ENCODE data around the gene EYA3.

Gene EYA3

DNA sequence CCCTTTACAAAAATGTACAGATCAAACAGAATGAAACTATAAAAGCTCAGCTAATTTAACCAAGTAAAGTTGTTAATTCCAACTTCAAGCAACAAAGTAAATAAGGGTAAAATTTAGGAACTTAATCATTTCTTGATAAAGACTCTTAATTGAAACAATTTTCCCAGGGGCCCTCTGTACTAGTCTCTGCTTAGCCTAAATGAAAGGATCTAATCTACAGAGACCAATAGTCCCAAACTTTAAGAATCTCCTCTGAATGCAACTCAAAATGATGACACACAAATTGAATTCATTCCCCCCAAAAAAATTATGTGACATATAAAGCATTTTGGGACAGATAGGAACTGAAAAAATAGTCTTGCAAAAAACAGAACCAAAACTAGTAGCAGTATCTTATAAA lies 16.6 kb downstream of the EYA3 start:
- DNase-seq (ENCODE audit: low read depth) = no peak

DNA sequence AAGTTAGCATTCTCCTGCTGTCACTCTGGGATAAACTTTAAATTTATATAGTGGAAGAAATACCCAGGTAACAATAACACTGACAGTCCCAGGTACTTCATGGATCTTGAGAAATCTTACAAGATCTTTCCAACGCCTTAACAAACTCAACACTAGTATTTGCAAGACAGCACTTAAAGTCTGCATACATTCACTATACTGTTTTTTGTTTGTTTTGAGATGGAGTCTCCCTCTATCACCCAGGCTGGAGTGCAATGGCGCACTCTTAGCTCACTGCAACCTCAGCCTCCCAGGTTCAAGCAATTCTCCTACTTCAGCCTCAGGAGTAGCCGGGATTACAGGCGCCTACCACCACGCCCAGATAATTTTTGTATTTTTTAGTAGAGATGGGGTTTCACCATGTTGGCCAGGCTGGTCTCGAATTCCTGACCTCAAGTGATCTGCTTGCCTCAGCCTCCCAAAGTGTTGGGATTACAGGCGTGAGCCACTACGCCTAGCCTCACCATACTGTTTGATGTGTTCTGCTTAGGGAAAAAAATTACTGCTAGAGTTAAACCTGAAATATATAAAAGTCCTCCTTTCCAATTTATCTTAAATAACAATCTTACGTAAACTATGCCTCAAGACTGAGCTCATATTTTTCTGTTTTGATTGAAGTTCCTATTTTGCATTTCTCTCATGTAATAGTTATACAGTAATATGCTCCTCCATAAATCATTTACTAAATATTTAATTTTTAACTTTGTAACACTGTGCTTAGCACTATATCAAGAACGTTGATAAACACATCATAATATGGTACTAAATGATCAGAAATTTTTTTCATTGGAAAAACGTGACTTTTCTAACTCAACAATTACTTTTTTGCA lies 17.5 kb downstream of the EYA3 start:
- no peak for DNase-seq (ENCODE audit: low read depth)

DNA sequence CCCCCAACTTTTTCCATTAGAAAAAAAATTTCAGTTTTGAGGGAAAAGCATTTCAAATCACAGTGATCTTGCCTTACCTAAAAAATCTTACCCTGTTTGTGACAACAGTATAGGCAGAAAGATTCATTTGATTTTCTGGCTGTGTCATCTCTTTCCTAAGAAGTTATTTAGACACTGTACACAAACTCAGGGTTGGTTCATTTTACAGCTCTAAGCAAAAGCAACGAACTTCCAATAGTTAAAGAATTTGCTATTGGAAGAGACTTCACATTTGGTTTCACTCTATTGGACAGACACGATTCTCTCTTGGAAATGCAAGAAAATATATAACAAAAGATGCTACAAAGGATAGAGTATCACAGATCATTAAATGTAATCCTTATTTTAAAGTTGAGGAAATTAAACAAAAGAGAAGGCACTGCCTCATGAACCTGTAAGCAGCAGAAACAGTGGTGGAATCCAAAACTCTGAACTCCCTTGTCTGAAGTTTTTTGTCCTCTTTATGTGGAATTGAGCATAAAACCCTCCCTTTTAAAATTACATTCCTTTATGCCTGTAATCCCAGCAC lies 20.8 kb downstream of the EYA3 start:
- no peak for DNase-seq (ENCODE audit: low read depth)

DNA sequence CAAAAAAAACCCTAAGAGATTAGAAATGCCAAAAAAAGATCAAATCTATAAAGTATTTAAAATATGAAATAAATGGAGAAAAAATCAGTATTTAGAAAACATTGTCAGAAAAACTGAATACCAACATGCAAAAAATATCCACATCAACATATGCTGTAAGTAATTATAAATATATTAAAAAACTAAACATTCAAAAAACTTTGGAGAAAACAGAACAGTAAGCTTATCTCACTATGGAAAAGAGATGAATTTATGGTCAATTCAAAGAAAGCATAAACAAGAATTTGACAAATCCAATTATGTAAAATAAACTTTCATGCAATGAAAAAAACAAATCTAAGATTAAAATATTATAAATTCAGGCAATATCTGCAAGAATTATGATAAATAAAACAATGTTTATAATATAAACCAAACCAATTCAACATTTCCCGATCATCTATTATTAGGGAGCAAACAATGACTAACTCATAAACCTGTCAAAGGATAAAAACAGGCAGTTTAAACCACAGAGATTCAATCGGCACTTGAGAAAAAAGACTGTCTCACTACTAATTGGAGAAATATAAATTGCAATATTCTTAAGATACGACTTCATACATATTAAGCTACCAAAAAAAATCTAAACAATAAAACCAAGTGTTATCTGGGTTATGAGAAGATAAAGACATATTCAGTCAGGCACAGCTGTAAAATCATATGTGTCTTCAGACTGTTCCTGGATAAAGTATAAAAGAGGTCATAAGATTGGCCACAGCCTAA lies 21.8 kb downstream of the EYA3 start:
- DNase-seq (ENCODE audit: low read depth) = no peak

DNA sequence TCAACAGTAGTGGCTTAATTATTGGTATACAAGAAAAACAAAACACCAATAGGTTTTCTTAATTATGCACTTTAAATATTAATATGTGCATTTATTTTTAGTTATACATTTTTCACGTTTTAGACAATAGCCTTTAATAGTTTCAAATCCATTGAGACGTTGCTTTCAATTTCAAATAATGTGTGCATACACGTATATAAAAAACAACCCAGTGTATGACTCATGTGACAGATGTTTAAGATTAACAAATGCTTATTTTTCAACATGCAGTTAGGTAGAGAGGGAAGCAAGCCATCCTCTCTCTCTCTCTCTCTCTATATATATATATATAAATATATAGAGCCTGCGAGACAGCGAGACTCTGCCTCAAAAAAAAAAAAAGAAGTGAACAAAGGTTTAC lies 24.3 kb downstream of the EYA3 start:
- no peak for DNase-seq (ENCODE audit: low read depth)

DNA sequence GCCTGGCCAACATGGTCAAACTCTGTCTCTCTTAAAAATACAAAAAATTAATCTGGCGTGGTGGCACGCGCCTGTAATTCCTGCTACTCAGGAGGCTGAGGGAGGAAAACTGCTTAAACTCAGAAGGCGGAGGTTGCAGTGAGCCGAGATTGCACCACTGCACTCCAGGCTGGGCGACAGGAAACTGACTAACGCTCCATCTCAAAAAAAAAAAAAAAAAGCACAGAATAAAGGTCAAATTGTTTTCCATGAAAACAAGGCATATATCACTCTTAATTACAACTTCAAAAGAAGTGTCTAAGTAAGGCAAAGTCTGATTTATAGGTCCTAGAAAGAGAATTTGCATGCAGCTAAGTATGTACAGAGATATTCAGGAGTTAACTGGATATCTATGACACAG lies 25.6 kb downstream of the EYA3 start:
- DNase-seq (ENCODE audit: low read depth) = no peak

DNA sequence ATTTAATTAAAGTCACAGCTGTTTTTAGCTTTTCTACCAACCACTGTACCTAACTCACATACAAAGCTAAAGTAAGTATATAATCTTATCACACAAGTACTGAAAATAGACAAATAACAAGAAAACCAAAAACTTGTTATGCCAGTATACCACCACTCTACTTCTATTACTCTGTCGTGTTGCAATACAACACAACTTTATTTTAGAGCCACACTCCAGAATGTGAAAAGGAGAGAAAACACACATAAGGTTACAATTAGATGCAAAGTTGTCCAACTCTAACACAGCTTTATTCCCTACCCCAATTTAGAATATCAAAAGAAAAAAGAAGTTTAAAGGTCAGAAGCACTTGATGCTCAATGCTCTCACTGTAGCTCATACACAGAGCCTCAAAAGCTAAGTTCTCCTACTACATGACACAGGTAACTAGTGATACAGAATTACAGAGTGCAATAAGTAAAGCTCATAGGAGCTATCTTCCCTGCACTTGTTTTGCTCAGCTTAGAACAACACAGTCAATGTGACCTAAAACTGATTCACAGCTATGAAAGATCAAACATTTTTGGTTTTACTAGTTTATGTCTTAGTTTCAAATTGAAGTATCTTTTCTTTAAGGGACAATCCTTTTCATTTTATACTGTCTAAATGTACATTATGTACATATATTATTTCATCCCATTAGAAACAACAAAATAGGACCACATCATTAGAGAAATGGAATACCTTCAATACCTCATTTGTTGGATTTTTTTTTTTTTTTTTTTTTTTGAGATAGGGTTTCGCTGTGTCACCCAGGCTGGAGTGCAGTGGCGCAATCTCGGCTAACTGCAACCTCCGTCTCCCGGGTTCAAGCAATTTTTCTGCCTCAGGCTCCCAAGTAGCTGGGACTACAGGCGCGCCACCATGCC lies 29.2 kb downstream of the EYA3 start:
- no peak for DNase-seq (ENCODE audit: low read depth)

DNA sequence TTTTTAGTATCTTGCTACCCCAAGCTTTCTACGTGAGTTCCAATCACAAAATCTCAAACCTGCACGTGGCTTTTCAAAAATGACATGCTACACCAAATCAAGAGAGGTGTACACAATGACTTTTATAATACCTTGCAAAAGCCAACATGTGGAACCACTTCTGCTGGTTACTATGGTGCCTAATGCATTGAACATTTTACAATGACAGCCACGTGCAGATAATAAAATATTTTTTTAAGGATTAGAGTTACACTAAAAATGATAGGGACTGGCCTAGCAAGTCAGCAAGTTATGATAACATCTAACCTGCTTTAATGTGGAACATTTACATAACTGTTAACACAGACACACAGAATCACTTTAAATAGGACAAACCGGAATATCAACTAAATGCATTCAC lies 30.2 kb downstream of the EYA3 start:
- DNase-seq (ENCODE audit: low read depth) = no peak

DNA sequence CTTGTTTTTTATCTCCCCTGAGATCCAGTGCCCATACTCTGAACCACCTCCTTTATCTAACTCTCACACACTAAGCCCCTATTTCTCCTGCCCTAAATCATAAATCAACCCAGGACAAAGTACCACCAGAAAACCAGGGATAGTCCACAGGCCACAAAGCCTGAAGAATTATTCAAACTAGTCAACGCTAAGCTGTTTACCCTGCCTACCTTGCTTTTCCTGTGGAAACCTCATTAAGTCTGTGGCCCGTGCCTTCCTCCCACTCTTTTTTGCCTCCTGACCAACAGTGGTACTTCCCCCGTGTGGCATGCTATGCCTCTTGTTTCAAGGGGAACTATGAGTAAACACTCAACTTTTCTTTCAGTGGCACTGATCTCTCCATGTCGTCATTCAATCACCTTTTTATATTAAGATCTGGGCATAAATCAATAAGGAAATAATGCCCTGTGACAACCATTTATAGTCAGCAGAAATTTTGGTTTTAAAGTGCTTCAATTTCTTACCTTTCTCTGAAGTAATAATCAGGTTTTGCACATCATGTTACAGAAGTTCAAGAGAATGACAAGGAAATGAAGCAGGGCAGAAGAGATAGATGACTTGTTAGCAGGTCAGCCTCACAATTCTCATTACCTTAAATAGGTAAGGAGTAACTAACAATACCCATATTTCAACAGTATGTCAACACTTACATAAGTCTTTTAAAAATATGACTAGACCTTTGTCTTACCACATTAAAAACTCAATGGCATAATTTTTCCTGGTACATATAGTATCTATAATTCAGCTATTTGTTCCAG lies 32.1 kb downstream of the EYA3 start:
- DNase-seq (ENCODE audit: low read depth) = peak; percentile 10

DNA sequence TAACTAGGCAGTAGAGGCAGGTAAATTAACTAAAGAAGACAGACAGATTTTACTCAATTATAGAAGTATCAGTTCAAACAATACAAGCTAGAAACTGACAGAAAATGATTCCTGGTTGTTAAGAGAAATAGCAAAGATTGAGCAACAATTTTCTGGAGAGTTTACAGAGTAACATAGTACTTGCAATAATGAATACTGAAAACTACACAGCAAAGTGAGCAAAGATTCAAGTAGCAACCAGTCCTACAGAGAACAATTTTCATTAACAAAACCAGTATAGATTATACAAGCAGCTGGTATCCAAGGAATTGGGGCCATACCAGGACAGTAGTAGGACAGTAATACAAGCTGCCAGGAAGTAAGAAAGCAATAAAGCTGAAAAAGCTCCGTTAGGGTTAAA lies 37.6 kb downstream of the EYA3 start:
- no peak for DNase-seq (ENCODE audit: low read depth)

DNA sequence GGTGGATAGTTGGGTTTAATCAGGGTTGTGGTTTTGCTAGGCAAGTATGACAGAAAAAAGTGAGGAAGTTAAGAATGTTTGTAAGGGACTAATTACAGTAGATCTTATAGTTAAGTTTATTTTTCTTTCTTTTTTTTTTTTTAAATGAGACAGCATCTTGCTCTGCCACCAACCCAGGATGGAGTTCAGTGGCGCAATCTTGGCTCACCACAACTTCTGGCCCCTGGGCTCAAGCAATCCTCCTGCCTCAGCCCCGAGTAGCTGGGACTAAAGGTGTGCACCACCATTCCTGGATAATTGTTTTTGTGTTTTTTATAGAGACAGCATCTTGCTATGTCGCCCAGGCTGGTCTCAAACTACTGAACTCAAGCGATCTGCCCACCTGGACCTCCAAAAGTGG lies 41.7 kb downstream of the EYA3 start:
- no peak for DNase-seq (ENCODE audit: low read depth)

DNA sequence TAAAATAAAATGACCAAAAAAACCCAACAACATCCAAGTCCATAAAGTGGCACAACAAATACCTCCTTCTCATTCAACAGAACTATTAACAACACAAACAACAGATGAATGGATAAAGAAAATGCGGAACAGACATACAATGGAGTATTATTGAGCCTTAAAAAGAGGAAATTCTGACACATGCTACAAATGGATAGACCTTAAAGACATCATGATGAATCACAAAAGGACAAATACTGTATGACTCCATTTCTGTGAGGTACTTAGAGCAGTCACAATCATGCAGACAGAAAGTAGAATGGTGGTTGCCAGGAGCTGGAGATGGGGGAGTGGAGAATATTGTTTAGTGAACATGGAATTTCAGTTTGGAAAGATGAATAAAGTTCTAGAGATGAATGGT lies 42.6 kb downstream of the EYA3 start:
- no peak for DNase-seq (ENCODE audit: low read depth)

DNA sequence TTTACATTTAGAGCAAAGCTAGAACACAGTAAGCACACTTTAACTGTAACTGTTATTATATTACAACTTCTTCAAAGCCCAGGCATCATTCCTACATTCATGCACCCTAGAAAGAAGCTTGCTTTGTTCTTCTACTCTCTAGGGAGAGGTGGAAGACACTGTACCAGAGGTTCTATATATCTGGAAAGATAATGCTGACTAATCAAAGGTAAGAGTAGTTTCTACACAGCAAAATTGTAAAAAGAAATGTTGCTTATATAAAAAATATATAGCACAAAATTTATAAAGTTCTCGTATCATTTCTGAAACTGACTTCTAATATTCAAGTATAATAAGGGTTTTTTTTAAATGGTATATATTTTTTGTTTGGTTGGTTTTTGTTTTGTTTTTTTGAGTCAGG lies 44.0 kb downstream of the EYA3 start:
- DNase-seq (ENCODE audit: low read depth) = no peak

DNA sequence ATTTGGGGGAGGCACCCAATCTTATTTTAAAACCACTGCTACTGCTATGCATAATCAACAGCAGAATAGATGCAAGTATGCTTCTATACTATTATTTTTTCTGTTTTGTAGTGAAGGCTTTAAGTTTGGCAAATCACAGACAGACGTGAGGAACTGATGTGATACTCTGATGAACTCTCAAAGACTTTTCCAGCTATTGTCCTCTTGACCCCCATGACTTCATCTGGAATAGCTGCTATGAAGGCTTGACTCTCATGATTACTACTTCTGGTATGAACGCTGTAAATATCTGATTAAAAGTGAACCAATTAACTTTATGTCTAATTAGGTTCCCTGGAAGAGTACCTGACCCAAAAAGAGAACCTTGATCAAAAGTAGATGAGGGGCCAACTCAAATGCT lies 49.1 kb downstream of the EYA3 start:
- DNase-seq (ENCODE audit: low read depth) = no peak

DNA sequence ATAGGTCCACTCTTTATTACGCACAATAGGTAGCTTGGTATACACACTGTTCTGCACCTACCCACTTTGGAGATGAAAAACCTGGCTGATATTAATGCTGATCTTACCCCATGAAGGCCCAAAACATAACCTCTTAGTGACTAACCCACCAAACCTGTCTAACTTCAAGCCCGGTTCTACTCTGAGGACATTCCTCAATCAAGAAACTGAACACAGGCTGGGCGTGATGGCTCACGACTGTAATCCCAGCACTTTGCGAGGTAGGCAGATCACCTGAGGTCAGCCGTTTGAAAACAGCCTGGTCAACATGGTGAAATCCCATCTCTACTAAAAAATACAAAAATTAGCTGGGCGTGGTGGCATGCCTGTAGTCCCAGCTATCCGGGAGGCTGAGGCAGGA lies 50.5 kb downstream of the EYA3 start:
- DNase-seq (ENCODE audit: low read depth) = no peak

DNA sequence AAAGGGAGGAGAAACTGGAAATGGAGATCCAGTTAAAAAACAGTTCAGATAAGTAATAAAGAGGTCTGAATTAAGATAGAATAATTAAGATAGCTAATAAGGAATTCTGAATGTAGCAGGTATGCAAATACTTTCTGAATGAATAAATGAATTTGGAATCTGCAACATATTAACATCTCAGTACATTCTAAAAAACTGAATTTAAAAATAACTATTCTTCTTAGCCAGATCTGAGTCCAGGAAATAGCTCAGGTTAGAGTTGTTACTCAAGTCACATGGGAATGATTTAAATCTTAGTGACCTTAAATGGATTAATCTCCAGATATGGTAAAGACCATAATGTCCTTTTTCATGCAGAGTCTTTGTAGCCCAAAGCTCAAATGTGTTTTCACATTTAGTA lies 51.2 kb downstream of the EYA3 start:
- DNase-seq (ENCODE audit: low read depth) = no peak

DNA sequence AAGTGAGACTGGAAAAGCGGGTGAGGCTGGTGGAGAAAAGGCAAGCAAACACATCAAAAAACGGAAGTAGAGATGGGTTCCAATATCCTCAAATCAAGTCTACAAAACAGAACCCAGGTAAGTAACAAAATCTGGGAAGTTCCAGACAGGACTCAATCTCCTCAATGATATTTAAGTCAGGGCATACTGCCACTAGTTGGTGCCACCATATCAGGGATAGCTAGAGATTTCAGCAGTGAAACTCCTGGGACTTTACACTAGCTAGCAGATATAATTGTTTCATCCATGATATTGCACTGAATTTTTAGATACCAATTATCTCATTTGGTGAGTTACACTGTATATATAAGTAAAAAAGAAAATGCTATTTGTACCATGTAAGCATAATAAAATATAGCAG lies 52.0 kb downstream of the EYA3 start:
- DNase-seq (ENCODE audit: low read depth) = no peak

DNA sequence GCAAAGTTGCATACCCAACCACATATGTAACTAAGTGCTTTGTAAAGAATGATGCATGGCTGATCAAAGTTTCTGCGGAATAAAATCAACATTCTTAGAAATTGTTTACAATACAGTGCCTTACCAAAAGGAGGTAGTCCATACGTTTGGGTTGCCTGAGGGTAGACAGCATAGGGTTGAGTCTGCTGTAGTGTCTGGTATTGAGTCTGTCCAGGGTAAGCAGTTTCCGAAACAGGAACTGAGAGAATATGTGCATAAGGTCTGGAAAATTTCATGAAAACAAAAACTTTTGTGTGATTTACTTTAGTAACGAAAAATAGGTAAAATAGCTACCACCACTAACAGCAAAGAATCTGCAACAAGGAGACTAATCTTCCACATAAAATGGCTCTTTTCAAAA lies 53.0 kb downstream of the EYA3 start:
- no peak for DNase-seq (ENCODE audit: low read depth)

DNA sequence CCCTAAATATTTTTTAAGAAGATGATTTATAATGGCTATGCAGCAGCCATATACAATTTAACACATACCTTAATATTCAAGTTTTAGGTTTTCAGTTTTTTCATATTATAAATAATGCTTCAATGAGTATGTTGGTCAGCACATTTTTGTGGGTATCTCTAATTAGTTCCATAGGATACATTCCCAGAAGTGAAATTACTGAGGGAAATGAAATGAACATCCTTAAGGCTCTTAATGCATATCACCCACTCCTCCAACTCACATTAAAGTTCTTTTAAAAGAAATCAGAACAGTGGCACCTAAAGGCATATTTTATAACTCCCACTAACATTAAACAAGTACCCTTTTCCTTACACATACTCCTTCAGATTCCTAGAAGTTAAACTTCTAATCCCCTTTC lies 56.1 kb downstream of the EYA3 start:
- no peak for DNase-seq (ENCODE audit: low read depth)

DNA sequence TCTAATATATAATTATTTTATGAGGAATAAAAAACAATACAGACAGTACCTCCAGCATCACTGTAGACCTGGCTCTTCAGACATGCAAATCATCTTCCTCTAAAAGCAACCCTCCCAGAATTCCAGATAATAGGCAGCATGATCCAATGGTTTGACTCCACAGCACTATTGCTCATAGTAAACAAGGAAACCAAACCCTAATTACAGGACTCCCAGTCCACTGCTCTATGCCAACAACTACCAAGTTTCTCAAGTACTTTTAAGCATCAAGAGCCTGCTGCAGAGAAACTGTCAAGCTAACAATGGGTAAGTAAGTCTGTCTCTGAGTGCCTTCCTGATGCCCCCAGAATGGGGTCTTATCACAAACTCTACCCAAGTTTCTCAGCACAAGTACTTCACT lies 57.2 kb downstream of the EYA3 start:
- no peak for DNase-seq (ENCODE audit: low read depth)

DNA sequence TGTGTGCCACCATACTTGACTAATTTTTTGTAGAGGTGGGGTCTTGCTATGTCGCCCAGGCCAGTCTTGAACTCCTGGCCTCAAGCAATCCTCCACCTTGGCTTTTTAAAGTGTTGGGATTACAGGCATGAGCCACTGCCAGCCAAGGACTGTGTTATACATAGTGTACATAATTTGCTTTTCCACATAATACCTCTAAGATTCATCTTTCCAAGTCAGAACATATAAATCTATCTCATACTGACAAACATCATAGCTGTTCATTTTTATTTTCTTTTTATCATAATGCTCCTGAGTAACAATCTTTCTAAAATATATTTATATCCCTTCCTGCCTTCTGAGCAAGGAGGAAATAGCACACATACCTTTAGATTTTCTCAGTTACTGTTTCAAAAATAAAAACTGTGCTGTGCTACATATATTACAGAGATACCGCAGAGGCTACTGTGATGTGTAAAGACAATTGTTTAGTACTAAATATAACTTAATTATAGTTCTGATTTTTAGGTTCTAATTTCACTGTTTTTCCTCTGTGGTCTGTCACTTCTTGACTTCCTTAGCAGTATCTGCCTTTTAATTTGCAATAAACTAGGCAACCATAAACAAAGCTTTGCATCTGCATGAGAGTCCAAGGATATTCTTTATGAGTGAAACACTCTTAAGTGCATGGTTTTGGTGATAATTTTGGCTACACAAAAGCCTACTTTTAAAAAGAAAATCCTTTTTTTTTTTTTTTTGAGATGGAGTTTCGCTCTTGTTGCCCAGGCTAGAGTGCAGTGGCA lies 59.3 kb downstream of the EYA3 start:
- no peak for DNase-seq (ENCODE audit: low read depth)
